HG03064 (cell line): Measurements from ENCODE around the gene FIGNL1.

Experiments used
- ATAC-seq: cut with Tn5 transposase; IDR thresholded peaks from one replicate; pipeline ENCODE4 v1.9.1; 2021; ENCODE audit warnings: low read depth; ENCODE audit not compliant: unreplicated experiment

FIGNL1 gene, protein sequence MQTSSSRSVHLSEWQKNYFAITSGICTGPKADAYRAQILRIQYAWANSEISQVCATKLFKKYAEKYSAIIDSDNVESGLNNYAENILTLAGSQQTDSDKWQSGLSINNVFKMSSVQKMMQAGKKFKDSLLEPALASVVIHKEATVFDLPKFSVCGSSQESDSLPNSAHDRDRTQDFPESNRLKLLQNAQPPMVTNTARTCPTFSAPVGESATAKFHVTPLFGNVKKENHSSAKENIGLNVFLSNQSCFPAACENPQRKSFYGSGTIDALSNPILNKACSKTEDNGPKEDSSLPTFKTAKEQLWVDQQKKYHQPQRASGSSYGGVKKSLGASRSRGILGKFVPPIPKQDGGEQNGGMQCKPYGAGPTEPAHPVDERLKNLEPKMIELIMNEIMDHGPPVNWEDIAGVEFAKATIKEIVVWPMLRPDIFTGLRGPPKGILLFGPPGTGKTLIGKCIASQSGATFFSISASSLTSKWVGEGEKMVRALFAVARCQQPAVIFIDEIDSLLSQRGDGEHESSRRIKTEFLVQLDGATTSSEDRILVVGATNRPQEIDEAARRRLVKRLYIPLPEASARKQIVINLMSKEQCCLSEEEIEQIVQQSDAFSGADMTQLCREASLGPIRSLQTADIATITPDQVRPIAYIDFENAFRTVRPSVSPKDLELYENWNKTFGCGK

DNA sequence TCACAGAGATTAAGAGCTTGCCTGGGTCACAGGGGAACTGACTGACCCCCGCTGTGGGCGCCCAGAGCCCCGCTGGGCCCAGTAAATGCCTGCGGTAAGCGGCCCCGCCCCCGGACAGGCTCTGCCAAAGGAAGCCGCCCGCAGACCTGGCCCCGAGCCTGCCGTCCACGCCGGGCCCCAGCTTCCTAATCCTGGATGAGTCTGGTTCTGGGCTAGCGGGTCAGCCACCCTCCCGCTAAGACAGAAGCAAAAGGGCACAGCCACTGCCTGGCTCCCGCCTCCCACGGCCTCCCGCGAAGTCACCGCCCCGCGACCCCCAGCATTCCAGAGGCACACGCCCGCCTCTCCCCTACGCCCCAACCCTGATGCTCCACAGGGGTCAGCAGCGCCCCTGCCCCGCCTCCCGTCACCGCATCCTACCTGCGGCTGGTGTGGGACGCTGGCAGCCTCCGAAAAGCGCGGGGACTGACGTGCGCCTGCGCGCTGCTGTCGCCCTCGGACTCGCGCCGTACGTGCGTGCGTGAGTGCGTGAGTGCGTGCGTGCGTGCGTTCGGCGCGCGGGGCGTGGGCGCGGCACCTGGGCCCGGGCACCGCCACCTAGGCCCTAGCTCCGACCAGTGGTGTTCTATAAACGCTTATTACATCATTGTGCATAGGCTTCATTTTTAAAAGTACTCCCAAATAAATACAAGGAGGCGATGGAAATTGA, at the start of gene FIGNL1:
Gene FIGNL1, minus strand, starts transcription at position 470 of the 709 bp plus-strand sequence. CDS start 3,063 bp downstream, outside the sequence.
- peak; percentile 79 for ATAC-seq

DNA sequence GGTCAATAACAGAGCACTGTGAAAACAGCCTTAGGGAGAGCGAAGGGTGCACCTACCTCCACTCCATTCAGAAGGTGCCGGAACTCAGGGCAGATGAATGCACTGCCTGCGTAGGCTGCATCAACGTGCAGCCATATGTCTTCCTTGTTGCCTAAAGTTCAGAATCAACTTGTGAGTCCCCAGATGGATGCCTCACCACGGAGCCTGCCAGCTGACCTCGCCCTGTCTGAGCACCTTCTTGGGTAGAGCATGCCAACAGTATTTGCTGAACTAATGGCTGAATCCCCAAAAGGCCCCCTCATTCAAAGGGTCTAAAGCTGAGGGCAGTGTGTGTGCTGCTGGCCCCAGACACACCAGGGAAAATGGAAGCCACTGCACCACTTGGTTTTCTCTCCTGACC, 48.9 kb upstream of the FIGNL1 start:
- no peak for ATAC-seq

DNA sequence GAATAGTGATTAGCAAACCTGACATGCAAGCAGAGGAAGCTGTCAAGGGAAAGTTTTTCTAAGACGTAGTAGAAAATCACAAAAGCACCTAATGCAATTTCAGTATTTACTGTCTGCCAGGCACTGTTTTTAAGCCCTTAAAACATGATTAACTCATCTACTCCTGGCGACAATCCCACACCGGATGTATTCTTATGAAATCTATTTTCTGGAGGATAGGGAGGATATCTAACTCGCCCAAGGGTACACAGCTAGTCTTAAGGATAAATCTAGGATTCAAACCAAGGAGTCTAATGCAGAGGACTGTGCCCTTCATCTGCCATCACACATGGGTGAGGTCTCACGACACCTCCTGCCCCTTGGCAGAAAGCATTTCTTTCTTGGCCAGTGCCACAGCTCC, 47.8 kb upstream of the FIGNL1 start:
- ATAC-seq = no peak

DNA sequence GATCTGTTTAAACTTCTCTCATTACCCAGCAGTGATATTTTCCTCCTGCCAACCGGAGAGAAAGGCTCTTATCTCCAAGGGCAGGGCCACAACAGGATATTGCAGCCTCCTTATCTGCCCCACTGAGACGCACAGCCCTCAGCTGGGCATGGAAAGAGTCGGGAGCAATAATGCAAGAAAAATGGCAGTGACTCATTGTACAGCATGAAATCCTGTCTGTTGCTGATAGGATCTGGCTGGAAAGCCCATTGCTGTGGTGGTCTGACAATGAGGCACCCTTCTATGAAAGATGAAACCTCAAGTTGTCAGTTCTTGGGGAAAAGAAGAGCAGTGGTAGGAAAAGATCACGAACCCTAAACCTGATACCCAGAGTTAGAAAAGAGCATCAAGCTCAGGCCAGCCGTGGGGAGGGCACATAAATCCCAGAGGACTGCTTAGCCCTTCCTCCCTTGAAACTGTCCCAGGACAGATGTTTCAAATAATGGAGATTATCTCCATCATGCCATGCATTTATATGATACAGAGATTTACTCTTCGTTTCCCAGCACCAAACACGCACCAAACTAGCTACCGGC, 47.0 kb upstream of the FIGNL1 start:
- ATAC-seq = no peak

DNA sequence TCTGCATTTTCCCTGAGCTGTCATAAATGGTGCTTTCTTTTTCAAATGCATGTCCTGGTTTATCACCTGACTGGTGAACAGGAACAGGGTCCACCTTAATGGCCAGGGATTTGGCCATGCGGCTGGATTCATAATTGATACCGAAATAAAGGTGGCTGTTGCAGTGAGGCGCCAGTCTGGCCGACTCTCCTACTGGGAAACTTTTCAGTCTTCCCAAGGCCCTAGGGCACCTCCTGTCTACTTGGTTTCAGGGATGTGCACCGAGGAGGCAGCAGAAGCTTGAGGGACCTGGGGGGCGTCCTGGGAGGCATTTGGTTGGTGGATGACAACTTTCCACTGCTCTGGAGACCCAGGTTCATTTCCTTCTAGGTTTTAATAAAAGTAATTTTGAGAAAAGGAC, 46.4 kb upstream of the FIGNL1 start:
- ATAC-seq = no peak

DNA sequence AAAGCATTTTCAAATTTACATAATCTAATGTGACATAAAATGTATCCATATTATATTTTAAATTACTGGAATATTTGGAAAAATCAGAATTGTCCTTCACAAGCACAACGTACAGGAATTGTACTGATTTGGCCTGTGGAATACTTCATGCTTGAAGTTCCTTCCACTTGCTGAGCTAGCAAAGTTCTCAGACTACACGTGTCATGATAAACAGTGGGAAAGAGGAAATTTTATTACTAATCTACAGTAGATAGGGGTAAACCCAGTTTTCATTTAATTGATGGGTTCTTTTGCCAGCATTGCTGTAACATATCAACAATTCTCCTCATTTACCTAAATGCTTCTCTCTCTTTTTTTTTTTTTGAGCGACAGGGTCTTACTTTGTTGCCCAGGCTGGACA, 45.6 kb upstream of the FIGNL1 start:
- no peak for ATAC-seq

DNA sequence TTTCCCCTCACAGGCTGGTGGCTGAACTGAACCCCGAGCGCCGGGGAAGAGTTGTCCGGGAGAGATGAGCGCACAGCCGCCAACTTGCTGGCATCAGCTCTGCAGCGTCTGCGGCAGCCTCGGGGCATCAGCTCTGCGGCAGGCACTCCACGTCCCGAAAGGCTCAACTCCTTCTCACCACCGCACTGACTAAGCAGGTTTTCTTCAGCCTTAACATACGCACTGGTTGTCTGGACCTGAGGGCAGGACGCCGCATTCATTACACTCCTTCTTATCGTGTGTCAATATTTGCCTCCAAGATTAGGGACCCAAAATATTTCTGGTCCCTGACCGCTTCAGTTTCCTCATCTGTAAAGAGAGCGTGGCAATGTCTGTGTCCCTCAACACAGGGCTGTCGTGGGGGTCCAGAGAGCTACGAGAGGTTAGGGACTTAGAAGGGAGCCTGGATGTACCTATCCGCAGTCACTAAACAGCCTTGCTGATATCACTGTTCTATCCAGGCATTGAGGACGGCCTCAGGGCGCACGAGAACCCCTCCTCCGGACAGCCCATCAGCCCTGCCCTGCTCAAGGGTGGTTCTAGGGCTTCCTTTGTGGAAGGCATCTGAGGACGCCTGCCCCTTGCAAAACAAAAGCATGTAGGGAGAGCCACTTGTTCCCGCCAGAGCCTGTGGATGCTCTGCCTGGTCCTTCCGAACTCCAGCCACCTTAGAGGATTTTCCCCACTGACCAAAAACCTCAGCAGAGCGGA, 42.8 kb upstream of the FIGNL1 start:
- no peak for ATAC-seq

DNA sequence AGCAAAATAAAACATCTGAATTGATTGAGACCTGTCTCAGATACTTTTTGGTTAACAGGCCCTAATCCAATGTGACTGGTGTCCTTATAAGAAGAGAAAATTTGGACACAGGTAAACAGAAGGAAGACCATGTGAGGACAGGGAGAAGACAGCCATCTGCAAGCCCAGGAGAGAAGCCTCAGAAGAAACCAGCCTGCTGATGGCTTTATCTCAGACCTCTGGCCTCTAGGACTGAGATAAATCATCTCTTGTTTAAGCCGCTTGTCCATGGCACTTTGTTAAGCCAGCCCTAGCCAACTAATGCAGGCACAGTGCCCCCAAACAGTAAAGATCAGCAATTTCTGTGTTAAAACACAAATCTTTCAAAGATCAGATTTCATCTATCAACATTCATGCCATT, 41.8 kb upstream of the FIGNL1 start:
- ATAC-seq = no peak

DNA sequence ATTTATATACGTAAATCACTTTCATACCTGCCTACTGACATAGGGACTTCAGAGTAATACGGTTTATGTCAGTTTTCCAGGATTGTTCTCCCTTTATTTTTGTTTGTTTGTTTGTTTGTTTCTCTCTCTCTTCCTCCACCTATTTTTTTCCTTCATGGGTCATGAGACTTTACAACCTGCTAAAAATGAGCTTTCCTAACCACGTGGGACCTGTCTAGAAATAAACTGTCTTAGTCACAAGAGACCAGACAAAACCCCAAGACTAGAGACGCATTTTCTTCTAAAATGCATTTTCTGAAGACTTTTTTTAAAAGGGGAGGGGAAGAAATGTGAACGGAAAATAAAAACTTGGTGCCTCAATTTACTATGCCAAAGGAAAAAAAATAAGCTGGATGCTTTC, 41.1 kb upstream of the FIGNL1 start:
- no peak for ATAC-seq

DNA sequence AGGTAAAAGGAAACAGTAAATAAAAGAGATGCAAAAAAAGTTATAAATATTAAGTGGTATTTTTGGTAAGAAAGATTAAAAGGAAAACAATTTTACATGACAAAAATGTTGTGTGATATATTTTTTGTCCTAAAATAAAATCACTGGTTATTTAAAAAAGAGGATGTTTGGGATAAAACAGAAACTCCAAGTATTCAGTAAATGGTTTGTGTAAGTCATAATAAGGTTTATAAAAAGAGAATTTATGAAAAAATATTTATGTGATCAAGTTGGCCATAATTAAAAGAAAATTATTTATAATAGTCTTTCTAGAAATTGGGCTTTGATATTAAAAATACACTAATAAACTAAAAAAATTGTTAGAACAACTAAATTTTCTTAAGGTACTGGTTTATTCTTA, 38.2 kb upstream of the FIGNL1 start:
- no peak for ATAC-seq

DNA sequence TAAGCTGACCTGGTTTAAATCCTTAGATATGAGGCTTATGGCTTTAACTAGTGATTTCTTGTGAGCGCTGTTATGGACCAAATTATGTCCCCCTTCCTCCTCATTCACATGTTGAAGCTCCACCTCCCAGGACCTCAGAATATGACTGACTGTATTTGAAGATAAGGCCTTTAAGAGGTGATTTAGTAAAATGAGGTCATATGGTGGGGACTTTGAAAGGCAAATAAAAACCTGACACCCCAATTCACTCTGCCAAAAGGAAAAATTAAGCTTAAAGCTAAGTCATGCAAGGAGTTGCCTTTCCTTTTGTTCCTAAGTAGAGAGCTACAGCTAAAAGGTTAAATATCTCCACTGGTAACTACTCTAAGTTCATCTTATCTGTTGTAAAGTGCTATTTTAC, 36.4 kb upstream of the FIGNL1 start:
- no peak for ATAC-seq

DNA sequence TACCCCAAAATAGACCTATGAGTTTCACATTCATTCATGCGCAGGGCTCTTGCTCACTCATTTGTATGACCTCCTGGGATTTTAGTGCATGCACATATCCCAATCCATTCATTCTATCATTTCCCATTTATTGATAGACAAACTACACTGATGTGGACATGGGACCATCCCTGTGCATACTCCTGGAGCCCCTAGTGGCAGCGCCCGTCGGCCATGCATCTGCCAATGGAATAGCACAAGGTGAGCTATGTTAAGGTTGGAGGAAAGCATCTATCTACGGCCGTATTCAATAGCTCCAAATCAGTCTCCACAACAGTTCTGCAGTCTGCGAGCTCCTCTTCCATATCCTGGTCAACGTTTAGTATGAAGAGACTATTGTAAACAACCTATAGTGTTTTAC, 31.7 kb upstream of the FIGNL1 start:
- ATAC-seq = no peak

DNA sequence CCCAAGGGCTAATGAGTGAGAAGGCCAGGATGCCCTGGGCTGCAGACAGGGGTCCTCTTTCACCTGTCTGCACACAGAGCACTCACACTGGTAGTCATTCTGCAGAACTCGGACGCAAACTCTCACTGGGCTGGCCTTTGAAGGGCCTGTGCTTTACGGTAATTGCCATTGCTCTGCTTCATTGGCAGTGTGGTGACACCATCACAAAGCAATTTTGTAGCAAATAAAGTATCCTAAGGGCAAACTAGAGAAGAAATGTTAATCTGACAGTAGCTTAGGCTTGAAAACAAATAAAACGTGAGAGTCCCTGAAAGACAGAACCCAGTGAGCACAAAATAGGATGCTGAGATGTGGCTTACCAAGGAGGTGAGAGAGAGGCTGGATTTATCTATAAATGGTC, 30.6 kb upstream of the FIGNL1 start:
- ATAC-seq = no peak

DNA sequence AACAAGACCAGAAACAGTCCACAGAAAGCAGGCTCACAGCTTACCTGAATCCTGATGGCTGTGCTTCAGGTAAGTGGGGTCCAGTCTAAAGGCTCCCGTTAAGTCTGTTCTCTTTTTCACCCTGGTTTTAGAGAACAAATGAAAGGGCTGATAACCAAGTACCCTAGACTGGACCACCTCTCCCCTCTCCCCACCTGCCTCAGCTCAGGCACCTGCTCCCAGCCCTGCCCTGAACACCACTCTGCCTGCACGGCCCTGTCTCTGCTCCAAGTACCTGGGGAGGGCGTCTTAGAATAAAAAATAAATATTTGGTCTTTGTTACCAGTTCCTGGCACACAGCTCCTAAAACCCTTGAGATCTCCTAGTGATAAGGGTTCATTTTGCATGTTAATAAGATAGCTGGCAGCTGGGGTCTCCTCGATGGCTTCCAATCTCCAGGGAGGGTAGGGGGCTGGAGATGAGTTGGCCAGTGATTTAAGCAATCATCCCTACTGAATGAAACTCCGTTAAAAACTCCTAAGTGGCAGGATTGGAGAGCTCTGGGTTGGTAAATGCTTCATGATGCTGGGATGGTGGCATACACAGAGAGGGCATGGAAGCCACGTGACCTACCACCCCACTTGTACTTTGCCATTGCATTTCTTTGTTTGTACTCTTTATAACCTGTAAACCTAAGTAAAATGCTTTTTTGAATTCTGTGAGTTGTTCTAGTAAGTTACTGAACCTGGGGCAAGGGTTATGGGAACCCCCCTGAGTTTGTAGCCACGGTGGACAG, 29.8 kb upstream of the FIGNL1 start:
- ATAC-seq = no peak

DNA sequence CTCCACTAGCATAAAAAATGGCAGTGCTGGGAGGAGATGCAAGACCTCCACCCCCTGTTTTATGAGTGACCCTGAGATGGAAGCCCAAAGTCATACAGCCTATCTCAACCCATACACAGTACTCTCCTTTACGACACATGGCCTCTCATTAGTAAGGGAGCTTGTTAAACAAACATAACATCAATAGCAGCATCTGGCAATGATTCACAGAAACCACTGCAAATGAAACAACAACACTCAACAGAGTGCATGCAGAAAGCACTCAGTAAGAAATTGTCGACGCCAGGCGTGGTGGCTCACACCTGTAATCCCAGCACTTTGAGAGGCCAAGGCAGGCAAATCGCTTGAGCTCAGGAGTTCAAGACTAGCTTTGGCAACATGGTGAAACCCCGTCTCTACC, 27.5 kb upstream of the FIGNL1 start:
- ATAC-seq = no peak

DNA sequence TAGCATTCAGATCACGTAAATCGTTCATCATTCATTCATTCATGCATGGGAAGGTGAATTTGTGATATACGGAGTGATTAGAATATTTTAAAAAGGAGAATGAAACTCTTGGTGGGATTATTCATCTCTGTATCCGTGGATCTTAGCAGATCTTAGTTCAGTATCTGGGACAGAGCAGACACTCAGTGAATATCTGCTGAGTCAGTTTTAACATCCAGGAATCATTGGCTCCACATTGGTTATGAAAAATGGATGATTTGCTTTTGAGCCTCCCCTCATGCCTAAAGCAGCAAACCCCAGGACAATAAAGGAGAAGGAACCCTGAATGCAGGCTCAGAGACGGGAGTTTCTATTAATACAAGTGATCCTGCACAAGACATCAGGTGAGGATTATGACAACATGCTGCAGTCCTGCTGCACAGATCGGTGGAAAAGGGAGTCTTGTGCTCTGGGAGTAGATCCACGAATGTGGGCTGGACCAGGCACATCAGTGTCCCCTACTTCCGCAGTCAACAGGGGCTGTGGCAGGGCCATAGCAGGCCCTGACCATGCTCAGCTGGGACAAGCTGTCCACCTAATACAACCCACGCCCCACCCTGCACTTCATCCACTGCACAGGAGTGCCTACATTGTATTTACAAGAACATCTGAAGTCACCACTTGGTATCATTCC, 26.9 kb upstream of the FIGNL1 start:
- no peak for ATAC-seq

DNA sequence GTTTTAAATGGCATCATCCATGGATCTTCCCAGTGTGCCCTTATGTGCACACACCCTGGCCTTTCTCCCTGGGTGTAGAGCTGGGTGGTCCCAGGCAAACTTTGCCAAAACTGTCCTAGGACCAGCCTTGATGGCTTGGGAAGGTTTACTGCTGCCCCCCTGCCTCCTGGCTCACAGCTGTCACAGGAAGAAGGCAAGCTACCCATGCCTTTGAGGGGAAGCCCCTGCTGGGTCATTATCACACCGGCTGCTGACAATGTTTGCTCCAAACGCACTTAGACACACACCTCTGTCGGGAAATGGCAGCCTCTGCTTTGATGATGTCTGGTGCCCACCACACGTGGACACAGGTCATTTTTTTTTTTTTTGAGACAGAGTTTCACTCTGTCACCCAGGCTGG, 25.2 kb upstream of the FIGNL1 start:
- ATAC-seq = no peak

DNA sequence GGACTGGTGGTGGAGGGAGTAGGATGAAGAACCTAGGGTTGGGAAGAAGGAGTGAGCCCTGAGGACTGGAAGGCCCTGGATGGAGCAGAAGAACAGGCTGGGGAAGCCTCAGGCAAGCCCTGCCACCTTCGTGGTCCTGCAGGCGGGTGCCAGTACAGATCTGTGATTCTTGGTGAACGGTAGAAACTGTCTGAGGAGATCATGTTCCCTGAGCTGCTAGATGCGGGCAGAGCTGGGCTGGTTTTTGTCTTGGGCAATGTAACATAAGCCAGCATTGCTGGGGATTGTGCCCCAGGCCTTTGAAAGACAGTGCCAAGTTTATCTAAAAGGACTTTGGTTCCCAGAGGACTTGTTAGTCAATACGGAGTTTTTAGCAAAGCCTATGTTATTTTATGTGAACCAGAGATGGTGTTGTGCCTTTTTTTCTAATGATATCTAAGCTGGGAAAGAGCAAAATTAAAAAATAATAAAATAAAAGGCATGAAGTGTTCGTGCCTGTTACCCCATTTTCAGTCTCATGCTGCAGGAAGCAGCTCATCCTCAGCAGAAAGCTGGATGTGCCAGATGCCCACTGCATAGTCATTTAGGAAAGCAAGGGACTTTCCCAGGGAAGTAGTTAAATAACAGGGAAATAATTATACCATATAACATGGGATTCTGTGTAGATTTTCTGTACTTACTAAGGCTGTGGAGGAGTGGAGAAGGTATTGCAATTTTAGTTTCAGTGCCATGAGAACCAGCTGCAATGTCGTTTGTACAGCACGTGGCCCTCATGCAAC, 24.4 kb upstream of the FIGNL1 start:
- no peak for ATAC-seq

DNA sequence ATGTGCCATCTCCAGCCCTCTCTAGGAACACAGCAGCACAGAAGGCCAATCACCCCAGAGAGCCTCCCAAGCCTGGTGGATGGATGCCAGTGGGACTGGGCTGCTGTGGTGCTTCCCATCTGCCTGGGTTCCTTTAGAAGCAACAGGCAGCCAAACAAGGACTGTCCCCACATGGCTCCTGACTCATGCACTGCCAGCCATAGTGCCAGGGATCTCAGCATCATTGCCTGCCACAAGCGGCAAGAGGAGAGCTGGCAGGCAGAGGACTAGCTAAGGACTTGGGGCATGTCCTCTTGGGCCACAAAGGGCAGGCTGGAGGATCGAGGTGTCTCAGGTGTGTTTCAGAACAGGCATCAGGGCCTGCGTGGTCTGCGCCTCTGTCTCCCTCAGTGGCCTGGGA, 23.4 kb upstream of the FIGNL1 start:
- no peak for ATAC-seq
